Activated CD8-positive, alpha-beta memory T cell treated with anti-CD3 and anti-CD28 coated beads for 1 hour (primary cell): ENCODE data around the gene PATJ.

ENCODE experiments used
- DNase-seq, 2 donors: peaks; one replicate each; pipeline ENCODE4 v3.0.0-alpha.2; 2020; ENCODE audit warnings: low read depth in 1 of 2; ENCODE audit errors: extremely low read depth in 1 of 2

PATJ gene

DNA sequence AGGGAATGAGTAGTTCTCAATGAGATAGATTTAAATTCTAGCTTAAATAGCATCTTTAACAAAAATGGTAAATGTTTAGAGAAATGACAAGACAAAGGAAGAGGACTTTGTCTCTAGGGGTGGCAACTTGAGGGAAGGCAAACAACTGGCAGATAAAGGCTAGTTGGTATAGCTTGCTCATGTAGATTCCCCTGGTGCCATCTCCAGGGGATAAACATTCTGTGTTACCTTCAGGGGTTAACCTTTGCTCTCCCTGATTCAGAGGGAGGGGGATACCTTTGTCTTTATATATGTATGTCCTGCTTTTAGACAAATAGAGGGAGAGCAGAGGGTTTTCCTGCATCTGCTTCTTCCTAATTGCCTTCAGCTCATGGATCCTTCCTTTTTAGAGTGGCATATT lies 298.7 kb downstream of the PATJ start:
- no peak for DNase-seq

DNA sequence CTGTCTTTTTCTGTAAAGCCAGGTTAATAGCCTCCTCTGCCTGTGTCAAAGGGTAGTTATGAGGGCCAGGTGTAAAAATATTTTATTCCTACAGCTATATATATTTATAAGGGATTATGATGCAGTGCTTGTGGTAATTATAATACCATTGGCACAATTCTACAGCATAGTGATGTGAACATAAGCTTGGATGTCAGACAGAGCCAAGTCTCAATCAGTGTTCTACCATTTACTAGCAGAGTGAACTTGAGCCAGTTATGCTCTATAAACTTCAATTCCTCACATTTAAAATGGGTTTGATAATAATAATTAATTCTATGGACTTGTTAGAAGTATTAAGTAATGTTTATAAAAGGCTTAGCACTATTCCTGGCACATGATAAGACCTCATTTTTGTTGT lies 300.9 kb downstream of the PATJ start:
- DNase-seq: no peak

DNA sequence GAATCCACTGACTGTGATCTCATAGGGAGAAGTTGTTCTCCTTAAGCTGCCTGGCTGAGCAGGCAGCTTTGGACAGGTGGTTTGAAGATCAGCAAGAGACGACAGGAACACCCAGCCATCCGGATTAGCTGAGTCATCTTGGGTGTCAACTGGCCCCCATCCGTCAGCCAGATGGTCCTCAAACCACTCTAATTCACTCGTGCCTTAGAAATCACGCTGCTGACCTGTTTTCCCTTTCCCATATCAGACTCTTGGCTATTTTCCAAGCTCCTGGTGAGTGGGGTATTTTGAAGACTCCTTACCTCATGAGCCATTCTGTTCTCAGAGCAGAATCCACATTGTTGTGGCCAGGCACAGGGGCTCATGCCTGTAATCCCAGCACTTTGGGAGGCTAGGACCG lies 303.3 kb downstream of the PATJ start:
- DNase-seq: no peak

DNA sequence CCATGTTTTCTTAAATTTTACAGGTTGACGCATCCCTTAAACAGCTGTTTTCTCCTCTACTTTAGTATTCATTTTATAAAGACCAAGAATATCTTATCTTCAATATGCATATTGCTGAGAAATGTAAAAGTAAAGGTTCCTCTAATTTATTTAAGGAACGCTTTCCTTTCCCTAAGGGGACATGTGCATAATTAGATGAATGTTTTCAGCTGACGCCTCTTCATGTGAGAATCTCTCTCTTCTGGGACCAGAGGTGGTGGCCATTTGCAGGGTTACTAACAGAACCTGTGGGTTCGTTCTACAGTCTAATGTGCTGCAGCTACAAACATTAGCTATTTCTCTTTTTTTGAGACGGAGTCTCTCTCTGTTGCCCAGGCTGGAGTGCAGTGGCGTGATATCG lies 304.6 kb downstream of the PATJ start:
- DNase-seq: no peak

DNA sequence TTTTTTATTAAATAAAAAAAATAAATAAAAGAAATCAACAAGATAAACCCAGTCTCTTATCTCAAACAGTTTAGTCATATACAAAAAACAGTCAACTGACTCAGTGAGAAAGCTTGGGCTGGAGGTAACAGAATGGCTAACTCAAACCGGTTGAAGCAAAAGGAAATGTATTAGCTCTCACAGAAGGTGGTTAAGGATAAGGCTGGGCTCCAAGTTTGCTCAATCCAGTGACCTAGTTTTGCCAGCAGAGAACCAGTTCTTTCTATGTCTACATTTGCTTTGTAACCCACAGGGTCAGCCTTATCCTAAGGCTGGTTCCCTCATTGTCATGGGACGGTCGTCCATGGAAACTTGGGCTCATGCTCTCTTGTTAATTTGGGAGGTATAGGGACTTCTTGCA lies 307.9 kb downstream of the PATJ start:
- no peak for DNase-seq

DNA sequence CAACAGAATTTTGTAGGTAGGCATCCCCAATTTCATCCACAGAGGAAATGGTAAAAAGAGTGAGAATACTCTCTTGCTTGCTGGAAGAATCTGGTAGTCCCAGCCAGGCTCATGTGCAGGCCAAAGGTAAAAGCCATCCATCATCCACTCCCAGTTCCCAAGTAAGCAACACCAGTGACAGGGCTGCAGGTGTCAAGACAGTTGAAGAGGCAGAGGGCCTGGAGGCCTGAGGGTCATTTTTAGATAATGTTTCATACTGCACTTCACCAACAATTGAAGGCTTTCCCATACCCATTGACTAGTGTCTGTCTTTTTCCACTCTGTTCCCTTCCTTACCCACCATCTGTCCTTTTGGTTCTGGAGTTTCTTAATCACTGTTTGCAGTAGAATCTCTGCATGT lies 310.7 kb downstream of the PATJ start:
- no peak for DNase-seq

DNA sequence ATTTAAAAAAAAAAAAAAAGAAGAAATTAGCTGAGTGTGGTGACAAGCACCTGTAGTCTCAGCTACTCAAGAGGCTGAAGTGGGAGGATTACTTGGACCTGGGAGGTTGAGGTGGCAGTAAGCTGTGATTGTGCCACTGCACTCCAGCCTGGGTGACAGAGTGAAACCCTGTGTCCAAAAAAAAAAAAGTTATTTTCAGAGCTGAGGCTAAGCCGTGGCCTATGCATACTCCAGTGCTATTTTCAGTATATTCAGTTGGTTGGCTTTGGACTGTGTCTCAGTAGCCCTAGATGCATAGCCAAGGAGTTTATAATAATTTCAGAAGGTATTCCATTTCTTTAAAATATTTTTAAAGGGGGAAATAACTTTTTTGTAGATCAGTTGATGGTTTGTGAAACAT lies 311.9 kb downstream of the PATJ start:
- no peak for DNase-seq

DNA sequence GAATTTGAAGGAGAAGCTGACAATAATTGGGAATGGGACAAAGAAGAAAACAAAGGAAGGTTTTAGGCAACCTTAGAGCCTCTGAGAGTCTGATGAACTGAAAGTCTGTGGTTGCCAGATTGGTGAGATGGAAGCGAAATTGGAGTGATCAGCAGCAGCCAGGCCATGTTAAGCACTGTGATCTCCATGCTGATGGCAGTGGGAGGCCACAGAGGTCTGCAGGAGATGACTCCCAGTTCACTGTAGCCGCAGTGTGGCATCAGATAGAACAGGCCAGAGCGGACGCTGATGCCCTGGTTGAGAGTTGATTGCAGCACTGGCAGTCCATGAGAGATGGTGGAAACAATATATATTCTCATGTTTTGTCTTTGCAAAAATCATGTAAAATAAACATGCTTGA lies 314.9 kb downstream of the PATJ start:
- DNase-seq: no peak

DNA sequence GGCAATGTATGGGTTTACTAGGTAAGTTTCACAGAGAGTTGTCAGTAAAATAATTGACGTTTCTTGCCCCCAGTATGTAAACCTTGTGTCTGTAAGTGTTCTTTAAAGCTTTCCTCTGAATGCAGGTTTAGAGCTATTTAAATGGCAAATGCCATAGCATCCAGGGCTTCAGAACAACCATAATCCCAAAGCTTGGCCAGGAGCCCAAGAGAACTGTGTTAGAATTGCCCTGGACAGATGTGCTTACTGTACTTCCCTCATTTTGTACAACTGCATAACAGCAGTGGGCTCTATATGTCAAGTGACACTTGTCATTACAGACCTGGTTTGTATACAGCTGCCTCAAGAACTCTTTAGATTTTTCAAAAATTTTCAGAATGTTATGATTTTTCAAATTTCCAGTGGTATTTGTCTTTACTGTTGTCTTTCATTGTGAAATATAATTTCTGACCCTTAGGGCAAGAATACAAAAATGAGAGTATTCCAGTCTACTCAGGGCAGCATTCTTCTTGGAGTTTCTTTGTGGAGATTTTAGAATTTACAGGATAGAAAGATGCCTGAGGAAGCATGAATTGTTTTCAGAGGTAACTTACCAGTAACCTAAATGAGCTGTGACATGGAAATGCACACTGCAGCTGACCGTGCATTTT lies 315.5 kb downstream of the PATJ start:
- no peak for DNase-seq

DNA sequence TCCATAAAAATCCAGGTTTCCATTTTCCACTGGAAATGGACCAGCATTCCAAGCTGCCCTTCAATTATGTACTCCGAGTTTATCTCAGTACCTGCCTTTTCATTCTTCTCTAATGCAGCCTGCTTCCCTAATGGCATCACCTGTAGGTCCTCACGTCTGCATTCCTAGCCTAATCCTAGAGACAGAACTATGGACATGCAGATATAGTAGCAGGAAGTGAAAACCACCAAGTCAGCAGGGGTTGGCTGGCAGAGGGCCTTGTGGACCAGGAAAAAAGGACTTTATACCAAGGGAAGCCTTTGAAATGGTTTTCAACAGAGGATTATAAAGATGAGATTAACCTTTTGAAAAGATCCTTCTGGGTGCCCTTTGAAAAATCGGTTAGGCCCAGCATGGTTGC lies 316.7 kb downstream of the PATJ start:
- no peak for DNase-seq

DNA sequence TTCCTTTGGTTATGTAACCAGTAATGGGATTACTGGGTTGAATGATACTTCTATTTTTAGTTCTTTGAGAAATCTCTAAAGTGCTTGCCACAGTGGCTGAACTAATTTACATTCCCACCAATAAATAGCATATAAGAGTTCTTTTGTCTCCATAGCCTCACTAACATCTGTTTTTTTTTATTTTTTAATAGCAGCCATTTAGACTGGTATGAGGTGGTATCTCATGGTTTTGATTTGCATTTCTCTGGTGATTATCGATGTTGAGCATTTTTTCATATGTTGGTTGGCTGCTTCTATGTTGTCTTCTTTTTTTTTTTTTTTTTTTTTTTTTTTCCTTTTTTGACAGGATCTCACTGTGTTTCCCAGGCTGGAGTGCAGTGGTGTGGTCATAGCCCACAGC lies 319.8 kb downstream of the PATJ start:
- no peak for DNase-seq

DNA sequence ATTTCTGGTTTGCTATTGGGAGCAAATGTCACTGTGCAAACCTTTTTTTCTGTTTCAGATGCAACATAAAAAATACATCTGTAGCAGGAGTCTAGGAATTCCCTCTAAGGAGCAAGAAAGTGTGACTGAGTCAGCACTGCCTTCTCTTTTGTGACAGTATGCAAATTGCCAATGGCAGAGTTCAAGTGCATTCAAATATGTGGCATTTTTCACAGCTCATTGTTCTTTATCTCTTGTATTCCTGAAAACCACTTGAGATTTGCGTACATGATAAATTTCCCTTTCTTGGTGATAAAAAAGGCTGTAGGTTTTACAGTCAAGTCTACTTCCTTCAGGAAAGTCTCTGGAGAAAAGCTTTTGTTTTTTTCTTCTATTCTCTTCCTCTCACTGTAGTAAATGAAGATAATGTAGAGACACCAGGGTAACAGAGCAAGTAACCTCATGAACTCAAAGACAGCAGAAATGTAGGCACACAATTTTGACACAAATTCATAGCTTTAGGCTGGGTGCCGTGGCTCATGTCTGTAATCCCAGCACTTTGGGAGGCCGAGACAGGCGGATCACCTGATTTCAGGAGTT lies 322.6 kb downstream of the PATJ start:
- no peak for DNase-seq

DNA sequence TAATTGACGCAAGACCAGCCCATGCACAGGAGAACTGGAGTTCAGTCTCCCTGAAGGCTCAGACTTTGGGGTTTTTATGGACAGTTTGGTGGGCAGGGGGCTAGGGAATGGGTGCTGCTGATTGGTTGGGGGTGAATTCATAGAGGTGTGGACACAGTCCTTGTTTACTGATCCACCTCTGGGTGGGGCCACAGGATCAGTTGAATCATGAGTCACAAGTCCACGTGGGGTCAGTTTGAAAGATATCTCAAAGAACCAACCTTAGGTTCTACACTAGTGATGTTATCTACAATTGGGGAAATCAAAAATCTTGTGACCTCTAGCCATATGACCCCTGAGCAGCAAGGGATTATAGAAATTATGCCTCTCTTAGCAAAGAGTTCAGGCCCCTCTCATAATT lies 324.4 kb downstream of the PATJ start:
- DNase-seq: no peak

DNA sequence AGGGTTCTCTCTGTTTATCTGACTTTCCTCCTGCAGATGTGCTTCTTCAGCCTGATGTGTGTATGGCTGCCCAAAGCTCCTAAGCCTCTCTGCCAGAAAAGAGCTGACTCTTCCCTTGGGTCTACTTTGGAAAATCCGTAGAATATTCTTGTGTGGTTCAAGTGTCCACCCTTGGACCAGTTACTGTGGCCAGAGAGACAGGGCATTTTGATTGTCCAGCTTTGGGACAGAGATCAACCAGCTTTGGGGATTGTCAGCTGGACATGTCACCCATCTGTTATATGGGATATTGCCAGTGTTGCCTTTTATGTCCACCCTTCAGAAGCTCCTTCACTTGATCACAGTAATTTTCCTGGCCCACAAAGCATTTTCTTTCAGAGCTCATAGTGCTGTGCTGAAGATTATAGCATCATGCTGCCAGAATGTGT lies 326.1 kb downstream of the PATJ start:
- no peak for DNase-seq

DNA sequence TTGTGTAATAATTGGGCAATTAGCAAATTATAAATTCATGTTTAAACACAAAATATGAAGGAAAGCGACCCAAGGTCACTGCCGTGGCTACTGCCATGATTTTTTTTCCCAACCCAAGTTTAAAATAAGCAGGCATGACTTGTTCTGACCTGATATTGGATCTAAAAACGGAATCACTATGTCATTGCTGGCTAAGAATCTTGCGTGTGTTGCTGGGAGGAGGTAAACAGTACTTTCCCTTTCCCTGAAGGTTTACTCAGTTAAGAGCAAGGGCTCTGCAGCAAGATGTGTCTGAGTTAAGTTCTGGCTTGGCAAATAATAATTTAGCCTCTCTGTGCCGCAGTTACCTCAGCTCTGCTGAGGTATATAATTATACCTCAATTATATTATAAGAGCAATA lies 326.7 kb downstream of the PATJ start:
- no peak for DNase-seq

DNA sequence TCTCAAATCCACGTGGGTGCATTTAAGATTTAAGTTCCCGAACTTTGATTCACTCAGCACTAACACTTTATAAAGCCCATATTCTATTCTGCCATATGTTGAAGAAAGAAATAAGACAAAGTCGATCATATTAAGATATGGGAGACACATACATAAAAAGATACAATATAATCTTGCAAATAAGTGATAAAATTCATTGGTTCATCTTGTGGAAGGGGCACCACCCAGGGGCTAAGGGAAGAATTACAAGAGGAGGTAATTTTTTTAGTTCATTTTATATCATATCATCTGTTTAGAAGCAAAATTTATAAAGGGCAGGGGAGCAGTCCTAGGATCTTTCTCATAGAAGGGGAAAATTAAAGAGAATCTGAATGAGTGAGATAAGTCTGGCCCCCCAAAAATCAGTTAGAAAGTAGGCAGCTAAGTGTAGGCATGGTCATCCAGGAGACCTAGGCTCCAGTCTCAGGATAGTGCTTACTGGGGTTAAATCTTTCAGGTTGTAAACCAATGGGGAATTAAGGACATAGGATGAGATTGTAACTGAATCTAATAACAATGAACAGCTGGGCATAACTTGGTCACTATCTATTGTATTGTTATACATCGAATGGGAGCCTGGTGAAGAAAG lies 328.2 kb downstream of the PATJ start:
- no peak for DNase-seq

DNA sequence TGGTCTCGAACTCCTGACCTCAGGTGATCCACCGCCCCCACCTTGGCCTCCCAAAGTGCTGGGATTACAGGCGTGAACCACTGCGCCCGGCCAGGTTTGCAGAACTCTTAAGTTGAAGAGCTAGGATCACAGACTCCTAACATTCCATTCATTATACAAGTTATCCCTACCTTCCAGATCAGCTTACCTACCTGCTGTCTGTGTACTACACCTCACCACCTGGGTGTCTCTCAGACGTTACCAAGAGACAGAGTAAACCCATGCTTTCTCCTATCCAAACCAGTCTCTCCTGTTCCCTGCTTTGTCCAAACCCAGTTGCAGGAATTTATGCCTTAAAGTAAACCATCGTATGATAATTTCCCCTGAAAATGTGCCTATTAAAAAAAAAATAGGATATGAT lies 329.4 kb downstream of the PATJ start:
- DNase-seq: no peak

DNA sequence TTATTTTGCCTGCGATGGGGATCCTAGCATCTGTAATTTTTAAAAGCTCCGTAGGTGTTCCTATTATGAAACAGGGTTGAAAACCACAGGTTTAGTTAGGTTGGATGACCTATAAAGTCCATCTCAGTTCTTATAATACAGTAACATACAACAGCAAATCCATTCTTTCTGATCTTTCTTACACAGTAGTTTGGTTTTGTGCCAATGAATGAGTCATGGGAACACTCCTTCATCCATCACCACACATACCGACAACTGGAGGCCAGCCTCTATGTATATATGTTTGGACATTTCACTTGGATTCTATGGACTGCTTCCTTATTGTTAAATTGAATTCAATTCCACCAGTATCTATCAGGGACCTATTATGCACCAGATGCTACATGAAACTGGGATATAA lies 334.0 kb downstream of the PATJ start:
- no peak for DNase-seq

DNA sequence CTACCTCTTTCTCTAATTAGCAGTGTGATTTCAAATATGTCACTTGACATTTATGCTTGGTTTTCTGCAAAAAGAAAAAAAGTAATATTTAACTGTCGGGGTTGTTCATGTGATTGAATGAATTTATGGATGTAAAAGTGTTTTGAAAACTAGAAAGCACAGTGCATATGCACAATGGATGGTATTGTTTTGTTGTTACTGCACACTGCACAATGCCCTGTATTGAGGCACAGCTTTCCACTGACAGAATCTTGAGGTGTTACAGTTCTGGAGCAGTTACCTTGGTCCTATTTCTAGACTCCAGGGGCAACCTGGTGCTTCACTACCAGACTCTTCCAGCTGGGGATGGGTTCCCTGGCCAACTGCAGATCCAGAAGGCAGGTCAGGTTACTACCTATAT lies 335.5 kb downstream of the PATJ start:
- no peak for DNase-seq

DNA sequence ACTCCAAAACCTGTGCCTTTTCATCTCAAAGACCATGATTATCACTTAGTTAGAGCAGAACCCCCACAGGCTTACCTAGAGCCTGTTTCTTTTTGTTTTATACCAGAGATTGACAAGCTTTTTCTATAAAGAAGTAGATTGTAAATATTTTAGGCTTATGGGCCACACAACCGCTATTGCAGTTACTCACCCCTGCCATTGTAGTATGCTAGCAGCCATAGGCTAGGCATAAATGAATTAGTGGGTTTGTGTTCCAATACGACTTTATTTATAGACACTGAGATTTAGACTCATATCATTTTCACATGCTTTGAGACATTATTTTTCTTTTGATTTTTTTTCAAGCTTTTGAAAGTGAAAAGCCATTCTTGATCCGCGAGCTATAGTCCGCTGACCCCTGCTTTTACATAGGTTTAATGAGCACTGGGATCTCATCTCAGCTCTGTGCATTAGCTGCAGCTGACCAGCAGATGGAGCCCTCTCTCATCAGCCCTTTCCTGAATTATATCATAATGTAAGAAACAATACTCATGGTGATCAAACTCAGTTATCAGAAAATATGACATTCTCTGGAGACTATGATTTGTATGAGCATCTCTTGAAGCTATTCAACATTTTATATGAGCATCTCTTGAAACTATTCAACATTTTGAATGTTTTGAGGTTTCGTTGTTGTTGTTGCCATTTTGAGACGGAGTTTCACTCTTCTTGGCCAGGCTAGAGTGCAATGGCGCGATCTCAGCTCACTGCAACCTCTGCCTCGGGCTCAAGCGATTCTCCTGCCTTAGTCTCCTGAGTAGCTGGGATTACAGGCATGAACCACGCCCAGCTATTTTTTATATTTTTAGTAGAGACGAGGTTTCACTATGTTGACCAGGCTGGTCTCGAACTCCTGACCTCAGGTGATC lies 340.4 kb downstream of the PATJ start:
- peak in 1 of 2 donors; percentile 3 for DNase-seq

DNA sequence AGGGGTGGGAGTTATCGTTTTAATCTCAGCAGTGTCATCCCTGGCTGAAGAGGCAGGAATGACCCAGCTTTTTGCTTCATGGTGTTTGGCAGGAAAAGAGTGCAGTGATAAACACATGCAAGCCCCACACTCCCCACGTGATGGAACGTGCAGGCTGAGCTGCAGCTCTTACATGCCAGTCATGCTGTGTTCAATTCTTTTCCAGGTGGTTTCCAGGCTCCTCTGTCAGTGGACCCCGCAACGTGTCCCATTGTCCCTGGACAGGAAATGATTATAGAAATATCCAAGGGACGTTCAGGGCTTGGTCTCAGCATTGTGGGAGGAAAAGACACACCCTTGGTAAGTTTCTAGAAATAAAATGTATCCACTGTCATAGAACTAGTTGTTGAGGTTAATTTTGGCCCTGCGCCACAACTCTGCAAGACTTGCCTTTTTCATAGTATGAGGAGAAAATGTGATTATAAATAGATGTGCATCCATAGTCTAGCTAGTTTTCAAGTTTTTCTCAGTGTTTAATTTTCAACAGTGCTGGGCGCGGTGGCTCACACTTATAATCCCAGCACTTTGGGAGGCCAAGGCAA lies 342.1 kb downstream of the PATJ start:
- DNase-seq: no peak
